K562 (cell line): ENCODE results near the gene NRP2. TPM values are rescaled to one million over a fixed set of nuclear protein-coding genes. Genes with fewer than 3 reads are reported as not detected.

Experiments
- ATAC-seq: fragments of 200-7000 bp; cut with Tn5 transposase; 3 replicates; pipeline ENCODE4 v1.9.1; 2020; ENCODE audit warnings: moderate library complexity
- BruUV-seq: library from RNA; stranded (reverse); fragments of 400-500 nt; replicated peaks from 2 replicates; lab custom pipeline; 2021; lab: Mats Ljungman, UMichigan
- CTCF ChIA-PET: fragments of 300-600 bp; formaldehyde crosslinking; extraction: SDS; loops from one replicate; lab custom pipeline; 2021; ENCODE audit warnings: low intra/inter-chr PET ratio; lab: Yijun Ruan, JAX
- POLR2A ChIA-PET: fragments of 300-600, 350-650 bp; sonication (Branson Sonifier 250); formaldehyde crosslinking; extraction: SDS; loops from one replicate; lab custom pipeline; 2021; ENCODE audit warnings: antibody characterized with exemption, inconsistent platforms; lab: Yijun Ruan, JAX
- DNase-seq, 4 experiments: peaks; one replicate each; pipeline versions ENCODE4 v3.0.0 to v3.0.0-alpha.2; 2011 to 2018; ENCODE audit warnings: low spot score in 3 of 4, mixed read lengths in 3 of 4; ENCODE audit errors: extremely low read depth in 1 of 4
- FAIRE-seq: peaks from 2 replicates; lab custom pipeline; 2011; peaks lifted over from hg19 to GRCh38; lab: Jason Lieb, UNC
- H2AFZ ChIP-seq: 2 replicates; pipeline ENCODE4 v1.6.0; 2011; ENCODE audit warnings: low read depth, low read length, control low read depth, inconsistent platforms
- H3K27ac ChIP-seq: fragments of 200-600 bp; 3 replicates; pipeline ENCODE4 v1.8.0; 2011; ENCODE audit warnings: low read depth, mild to moderate bottlenecking, control low read depth, inconsistent platforms, low read length, moderate library complexity, mixed read lengths; ENCODE audit errors: extremely low read depth
- H3K27me3 ChIP-seq, 2 experiments: fragments of 300-600 bp in 1 of 2; 2 replicates in 1 of 2; 3 replicates in 1 of 2; pipeline versions ENCODE4 v1.6.0 to v1.8.0; 2011; ENCODE audit warnings: inconsistent platforms in 2 of 2, low read length in 2 of 2, mild to moderate bottlenecking in 1 of 2, mixed read lengths in 1 of 2, moderate library complexity in 1 of 2; ENCODE audit not compliant: control insufficient read depth in 2 of 2, insufficient read depth in 2 of 2
- H3K36me3 ChIP-seq: fragments of 300-600 bp; 3 replicates; pipeline ENCODE4 v1.8.0; 2011; ENCODE audit warnings: mild to moderate bottlenecking, low read length, inconsistent platforms; ENCODE audit not compliant: control insufficient read depth, insufficient read depth
- H3K4me1 ChIP-seq, 2 experiments: fragments of 200-600 bp in 1 of 2; replicated peaks in 1 of 2; 2 replicates in 1 of 2; 3 replicates in 1 of 2; pipeline versions ENCODE4 v1.5.1 to v1.8.0; 2011; ENCODE audit warnings: inconsistent platforms in 2 of 2, low read length in 2 of 2, mild to moderate bottlenecking in 1 of 2, mixed read lengths in 1 of 2, moderate library complexity in 1 of 2; ENCODE audit not compliant: control insufficient read depth in 2 of 2, insufficient read depth in 2 of 2
- H3K4me2 ChIP-seq: 2 replicates; pipeline ENCODE4 v1.6.1; 2011; ENCODE audit warnings: low read length, control low read depth, inconsistent platforms, mixed read lengths; ENCODE audit not compliant: insufficient read depth
- H3K4me3 ChIP-seq: fragments of 200-600 bp; sonication (generic), shearing (Covaris generic); 2 replicates; pipeline ENCODE4 v1.5.1; 2016; ENCODE audit warnings: control low read depth, inconsistent platforms
- H3K79me2 ChIP-seq: fragments of 200-600 bp; 3 replicates; pipeline ENCODE4 v1.8.0; 2011; ENCODE audit warnings: low read length, inconsistent platforms; ENCODE audit not compliant: control insufficient read depth, insufficient read depth
- H3K9ac ChIP-seq, 2 experiments: 2 replicates each; pipeline versions ENCODE4 v1.6.0 to v1.6.1; 2011; ENCODE audit warnings: low read depth in 2 of 2, low read length in 2 of 2, control low read depth in 1 of 2, inconsistent platforms in 1 of 2, mild to moderate bottlenecking in 1 of 2, mixed read lengths in 1 of 2; ENCODE audit not compliant: insufficient read depth in 1 of 2
- H3K9me1 ChIP-seq: one replicate; pipeline ENCODE4 v1.6.0; 2011; ENCODE audit warnings: inconsistent platforms, mild to moderate bottlenecking, low read length, moderate library complexity; ENCODE audit not compliant: control insufficient read depth, insufficient read depth
- H3K9me3 ChIP-seq: replicated peaks from 2 replicates; pipeline ENCODE4 v1.5.1; 2011; ENCODE audit warnings: low read depth, low read length, inconsistent platforms; ENCODE audit not compliant: control insufficient read depth, insufficient read depth
- H4K20me1 ChIP-seq: replicated peaks from 2 replicates; pipeline ENCODE4 v1.6.1; 2011; ENCODE audit warnings: low read length, inconsistent platforms, mixed read lengths; ENCODE audit not compliant: control insufficient read depth, insufficient read depth
- DNMT1 ChIP-seq: fragments of 450-650 bp; IDR thresholded peaks from 2 replicates; pipeline ENCODE4 v1.6.1; 2016; ENCODE audit warnings: antibody characterized with exemption, mild to moderate bottlenecking
- ESRRB ChIP-seq: fragments of 250-450 bp; sonication (Bioruptor Pico); IDR thresholded peaks from 2 replicates; pipeline ENCODE4 v1.5.0; 2020; ENCODE audit warnings: mild to moderate bottlenecking, moderate library complexity, borderline replicate concordance
- ETS2 ChIP-seq: IDR thresholded peaks from 2 replicates; pipeline ENCODE4 v1.6.1; 2016; ENCODE audit warnings: borderline replicate concordance, missing genetic modification characterization, mild to moderate bottlenecking, moderate library complexity, missing compliant biosample characterization; ENCODE audit not compliant: poor library complexity, severe bottlenecking
- GABPB1 ChIP-seq: sonication (generic); formaldehyde crosslinking; IDR thresholded peaks from 2 replicates; pipeline ENCODE4 v1.8.0; 2022; ENCODE audit warnings: mild to moderate bottlenecking, missing genetic modification reagents
- JUND ChIP-seq, 2 experiments: IDR thresholded peaks; 2 replicates in 1 of 2; 3 replicates in 1 of 2; pipeline ENCODE4 v1.6.1; 2011; ENCODE audit warnings: borderline replicate concordance in 2 of 2, low read depth in 2 of 2, low read length in 2 of 2, improper control_type of control experiment in 1 of 2, missing biosample characterization in 1 of 2, missing genetic modification characterization in 1 of 2, missing genetic modification reagents in 1 of 2
- MCM3 ChIP-seq: fragments of 450-650 bp; IDR thresholded peaks from 2 replicates; pipeline ENCODE4 v1.6.1; 2016
- POU5F1 ChIP-seq: fragments of 150-350 bp; IDR thresholded peaks from 2 replicates; pipeline ENCODE4 v1.6.1; 2014; ENCODE audit warnings: borderline replicate concordance, low read length, low read depth, mild to moderate bottlenecking; ENCODE audit not compliant: partially characterized antibody
- PTBP1 ChIP-seq: fragments of 200-400 bp; formaldehyde crosslinking; IDR thresholded peaks from 2 replicates; pipeline ENCODE4 v1.6.1; 2017; ENCODE audit warnings: low read depth, low read length
- RFX1 ChIP-seq: fragments of 450-650 bp; IDR thresholded peaks from 2 replicates; pipeline ENCODE4 v1.6.1; 2016; ENCODE audit warnings: mild to moderate bottlenecking, moderate library complexity
- RFX5 ChIP-seq: IDR thresholded peaks from 2 replicates; pipeline ENCODE4 v1.6.1; 2011; ENCODE audit warnings: low read depth, mild to moderate bottlenecking, improper control_type of control experiment, low read length
- RHOXF2B ChIP-seq: fragments of 250-450 bp; sonication (Bioruptor Pico); conservative IDR thresholded peaks from 2 replicates; pipeline ENCODE4 v1.5.1; 2021
- SNRNP70 ChIP-seq: fragments of 200-400 bp; formaldehyde crosslinking; optimal IDR thresholded peaks from 2 replicates; pipeline ENCODE3; 2017; ENCODE audit warnings: low read depth, low read length
- ZBTB11 ChIP-seq, 3 experiments: fragments of 200-800 bp in 1 of 3; fragments of 250-450 bp in 1 of 3; fragments of 450-650 bp in 1 of 3; sonication (Bioruptor Pico) in 1 of 3; sonication (Bioruptor generic) in 1 of 3; formaldehyde crosslinking in 1 of 3; IDR thresholded peaks; 2 replicates each; pipeline versions ENCODE4 v1.6.1 to v1.8.0; 2016 to 2022; ENCODE audit warnings: mild to moderate bottlenecking in 2 of 3, missing genetic modification characterization in 2 of 3, missing compliant biosample characterization in 1 of 3, moderate library complexity in 1 of 3
- ZC3H4 ChIP-seq: sonication (generic); formaldehyde crosslinking; IDR thresholded peaks from 2 replicates; pipeline ENCODE4 v1.9.0; 2021; ENCODE audit warnings: missing genetic modification reagents, borderline replicate concordance
- ZNF347 ChIP-seq: fragments of 450-650 bp; formaldehyde crosslinking; IDR thresholded peaks from 2 replicates; pipeline ENCODE4 v1.4.0; 2020; ENCODE audit warnings: low read depth, mild to moderate bottlenecking, moderate library complexity
- ZNF561 ChIP-seq: fragments of 450-650 bp; formaldehyde crosslinking; conservative IDR thresholded peaks from 2 replicates; pipeline ENCODE4 v1.4.0; 2020; ENCODE audit warnings: mild to moderate bottlenecking, moderate library complexity
- WGBS: fragments of 100-300 bp; shearing (Covaris generic); methylation state at CpG from one replicate; pipeline ENCODE4 v1.1.6; 2016; ENCODE audit warnings: low coverage, mixed read lengths; ENCODE audit not compliant: insufficient coverage; ENCODE audit errors: missing lambda C conversion rate; 5-methylcytosine and 5-hydroxymethylcytosine counted together
- in situ Hi-C: fragments of 300-500 bp; cut with MboI; formaldehyde crosslinking; loops from 4 replicates; pipeline ENCODE4 v1.15.0; 2018; ENCODE audit warnings: inconsistent platforms, mixed read lengths
- intact Hi-C: fragments of 100-400 bp; cut with micrococcal nuclease; formaldehyde crosslinking; loops from 2 replicates; pipeline ENCODE4 v1.14.2; 2022
- polyA plus RNA-seq, 8 experiments: library from polyadenylated mRNA; depleted of rRNA in 4 of 8; stranded (reverse) in 5 of 8; unstranded in 3 of 8; fragments of >200 nt; fragmentation: Nextera tagmentation in 2 of 8; fragmentation: Illumina TruSeq in 1 of 8; extraction: Ambion mirVana in 2 of 8; extraction: Trizol in 1 of 8; gene quantifications; 2 replicates each; pipeline versions ENCODE4 v1.2.1 to v1.2.3, GENCODE V29; 2011 to 2014; ENCODE audit warnings: inconsistent platforms in 1 of 8, missing spikeins in 1 of 8
- total RNA-seq, 7 experiments: library from RNA; depleted of rRNA in 6 of 7; stranded (reverse); fragments of >200 nt in 6 of 7; fragmentation: Illumina TruSeq in 2 of 7; extraction: Trizol in 2 of 7; gene quantifications; 2 replicates each; pipeline versions ENCODE4 v1.2.1 to v1.2.3, GENCODE V29; 2011 to 2021; ENCODE audit warnings: low replicate concordance in 1 of 7
- TF ChIP-seq, protein P1 (sequence below), 2 experiments: fragments of 450-650 bp in 1 of 2; sonication (generic) in 1 of 2; formaldehyde crosslinking in 1 of 2; IDR thresholded peaks in 1 of 2; conservative IDR thresholded peaks in 1 of 2; 2 replicates each; pipeline versions ENCODE4 v1.6.1 to v1.8.1; 2016 to 2023; ENCODE audit warnings: mild to moderate bottlenecking in 2 of 2, moderate library complexity in 2 of 2, inconsistent platforms in 1 of 2, missing genetic modification reagents in 1 of 2
- TF ChIP-seq, protein P2 (sequence below): fragments of 250-450 bp; sonication (Bioruptor Pico); IDR thresholded peaks from 2 replicates; pipeline ENCODE4 v1.6.1; 2021; ENCODE audit warnings: mild to moderate bottlenecking

Gene NRP2
- total and polyA plus RNA-seq, 9 of the 15 experiments (the other 6 are each of a cell fraction or from before 2014, with no cell fraction given): 0.05 to 0.31 (median 0.15) TPM; not detected in 5

- H3K27ac ChIP-seq: no peak overlapping the region
- 0% methylated on average over 4 of the region's 4 CpGs for WGBS
- no peaks in the 10 kb centered on the region for H3K9me1 ChIP-seq
- POLR2A ChIA-PET: interaction anchor here (0.7 kb wide), 1 partner anchor 131 kb away, joined by 3 read pairs; no protein-coding TSS in a partner anchor
- H3K4me1 ChIP-seq: no peaks in the 10 kb centered on the region
- ATAC-seq (no peak), DNase-seq (no peak), FAIRE-seq (no peak)
- H3K9me3 ChIP-seq: no peaks in the 10 kb centered on the region
- H3K79me2 ChIP-seq: no peaks in the 10 kb centered on the region
- in situ Hi-C loops (no loop called here), intact Hi-C loops (no loop called here)
- no peaks in the 10 kb centered on the region for H3K36me3 ChIP-seq
- no peak overlapping the region for H3K4me3 ChIP-seq
- H3K27me3 ChIP-seq: peaks cover 0 to 18% of the 10 kb centered on the region in 2 experiments; a peak in 2 of 5 replicates
- H4K20me1 ChIP-seq: no peaks in the 10 kb centered on the region
- no TSS peak for BruUV-seq
- CTCF ChIA-PET: no interaction called here
- no peak overlapping the region for H3K4me2 ChIP-seq
- no peak overlapping the region for H3K9ac ChIP-seq
- H2AFZ ChIP-seq: no peak overlapping the region
- TF ChIP-seq MCM3 (no peak), ETS2 (tag) (no peak), POU5F1 (no peak), RFX1 (no peak), ESRRB (no peak), ZC3H4 (CRISPR knock-in tag) (no peak), GABPB1 (CRISPR knock-in tag) (no peak), RFX5 (no peak), ZNF561 (no peak), RHOXF2B (CRISPR knock-in tag) (no peak), JUND (IDR thresholded peaks at IDR 0.05; ENCODE audit: borderline replicate concordance, low read depth, low read length) (no peak), JUND (tag; IDR thresholded peaks at IDR 0.05; ENCODE audit: borderline replicate concordance, low read depth, low read length) (no peak), DNMT1 (no peak), PTBP1 (no peak), SNRNP70 (no peak), ZNF347 (CRISPR knock-in tag) (no peak), ZBTB11 (CRISPR knock-in tag; IDR thresholded peaks at IDR 0.05) (no peak)
- TF ChIP-seq, protein P1, sequence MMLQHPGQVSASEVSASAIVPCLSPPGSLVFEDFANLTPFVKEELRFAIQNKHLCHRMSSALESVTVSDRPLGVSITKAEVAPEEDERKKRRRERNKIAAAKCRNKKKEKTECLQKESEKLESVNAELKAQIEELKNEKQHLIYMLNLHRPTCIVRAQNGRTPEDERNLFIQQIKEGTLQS (IDR thresholded peaks at IDR 0.05): no peak
- TF ChIP-seq, protein P1 (CRISPR knock-in tag; conservative IDR thresholded peaks at IDR 0.05): no peak
- TF ChIP-seq, protein P2, sequence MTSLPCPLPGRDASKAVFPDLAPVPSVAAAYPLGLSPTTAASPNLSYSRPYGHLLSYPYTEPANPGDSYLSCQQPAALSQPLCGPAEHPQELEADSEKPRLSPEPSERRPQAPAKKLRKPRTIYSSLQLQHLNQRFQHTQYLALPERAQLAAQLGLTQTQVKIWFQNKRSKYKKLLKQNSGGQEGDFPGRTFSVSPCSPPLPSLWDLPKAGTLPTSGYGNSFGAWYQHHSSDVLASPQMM (CRISPR knock-in tag): no peak
Measured at GRCh38 chr2:205709319-205709718, 27.0 kb downstream of the NRP2 start.
